Measurements from ENCODE around the gene KANSL1.
A peak's percentile ranks its signal among the peaks of the same experiment; 100 is the strongest.
"Not testable (repeated sequence)": the region's sequence is repeated elsewhere in the genome, so short reads cannot be mapped to it uniquely, and the experiment has no call there.

KANSL1 gene

GRCh38 chr17:46191322-46192188 lies 1.7 kb downstream of the KANSL1 start:
- peak; percentile 59 for DNase-seq

- no peak for DNase-seq
These were observed 2.5 kb downstream of the KANSL1 start for GRCh38 chr17:46190763-46191162.

DNA sequence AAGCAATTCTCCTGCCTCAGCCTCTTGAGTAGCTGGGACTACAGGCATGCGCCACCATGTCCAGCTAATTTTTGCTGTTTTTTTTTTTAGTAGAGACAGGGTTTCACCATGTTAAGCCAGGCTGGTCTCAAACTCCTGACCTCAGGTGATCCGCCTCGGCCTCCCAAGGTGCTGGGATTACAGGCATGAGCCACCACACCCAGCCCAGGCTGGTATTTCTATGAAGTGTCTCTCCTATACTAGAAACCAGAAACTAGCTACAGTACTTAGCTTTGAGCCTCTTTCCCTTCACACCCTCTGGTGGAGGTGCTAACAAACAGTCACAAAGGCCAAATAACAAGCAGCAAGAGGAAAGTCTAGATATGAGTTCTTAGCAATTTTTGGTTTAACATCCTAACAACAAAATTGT lies 6.4 kb downstream of the KANSL1 start:
- not testable (repeated sequence) for DNase-seq

- no peak for DNase-seq
These were observed 8.5 kb downstream of the KANSL1 start for GRCh38 chr17:46184696-46185095.

GRCh38 chr17:46183383-46183782 lies 9.8 kb downstream of the KANSL1 start:
- not testable (repeated sequence) for DNase-seq

GRCh38 chr17:46182961-46183360 lies 10.3 kb downstream of the KANSL1 start:
- no peak for DNase-seq

- DNase-seq: no peak
These were observed 11.3 kb downstream of the KANSL1 start for GRCh38 chr17:46181940-46182339.

DNA sequence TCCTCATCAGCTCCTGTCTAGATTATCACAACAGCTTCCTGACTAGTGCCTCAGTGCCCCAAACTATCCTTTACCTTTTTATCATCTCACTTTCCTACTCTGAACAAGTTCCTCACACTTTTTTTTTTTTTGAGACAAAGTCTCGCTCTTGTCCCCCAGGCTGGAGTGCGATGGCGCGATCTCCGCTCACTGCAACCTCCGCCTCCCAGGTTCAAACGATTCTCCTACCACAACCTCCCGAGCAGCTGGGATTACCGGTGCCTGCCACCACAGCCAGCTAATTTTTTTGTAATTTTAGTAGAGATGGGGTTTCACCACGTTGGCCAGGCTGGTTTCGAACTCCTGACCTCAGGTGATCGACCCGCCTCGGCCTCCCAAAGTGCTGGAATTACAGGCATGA lies 11.9 kb downstream of the KANSL1 start:
- DNase-seq: not testable (repeated sequence)

GRCh38 chr17:46180892-46181274 lies 12.3 kb downstream of the KANSL1 start:
- no peak for DNase-seq

DNA sequence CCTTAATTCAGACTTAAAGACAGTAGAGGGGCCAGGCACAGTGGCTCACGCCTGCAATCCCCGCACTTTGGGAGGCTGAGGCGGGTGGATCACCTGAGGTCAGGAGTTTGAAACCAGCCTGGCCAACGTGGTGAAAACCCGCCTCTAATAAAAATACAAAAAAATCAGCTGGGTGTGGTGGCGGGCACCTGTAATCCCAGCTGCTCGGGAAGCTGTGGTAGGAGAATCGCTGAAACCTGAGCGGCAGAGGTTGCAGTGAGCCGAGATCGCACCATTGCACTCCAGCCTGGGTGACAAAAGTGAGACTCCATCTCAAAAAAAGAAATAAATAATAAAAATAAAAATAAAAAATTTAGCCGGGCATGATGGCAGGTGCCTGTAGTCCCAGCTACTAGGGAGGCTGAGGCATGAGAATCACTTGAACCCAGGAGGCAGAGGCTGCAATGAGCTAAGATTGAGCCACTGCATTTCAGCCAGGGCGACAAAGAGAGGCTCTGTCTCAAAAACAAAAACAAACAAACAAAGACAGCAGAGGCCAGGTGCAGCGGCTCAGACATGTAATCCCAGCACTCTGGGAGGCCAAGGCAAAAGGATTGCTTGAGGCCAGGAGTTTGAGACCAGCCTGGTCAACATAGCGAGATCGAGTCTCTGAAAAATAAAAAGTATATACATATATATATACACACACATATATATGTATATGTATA lies 12.9 kb downstream of the KANSL1 start:
- DNase-seq: not testable (repeated sequence)

DNA sequence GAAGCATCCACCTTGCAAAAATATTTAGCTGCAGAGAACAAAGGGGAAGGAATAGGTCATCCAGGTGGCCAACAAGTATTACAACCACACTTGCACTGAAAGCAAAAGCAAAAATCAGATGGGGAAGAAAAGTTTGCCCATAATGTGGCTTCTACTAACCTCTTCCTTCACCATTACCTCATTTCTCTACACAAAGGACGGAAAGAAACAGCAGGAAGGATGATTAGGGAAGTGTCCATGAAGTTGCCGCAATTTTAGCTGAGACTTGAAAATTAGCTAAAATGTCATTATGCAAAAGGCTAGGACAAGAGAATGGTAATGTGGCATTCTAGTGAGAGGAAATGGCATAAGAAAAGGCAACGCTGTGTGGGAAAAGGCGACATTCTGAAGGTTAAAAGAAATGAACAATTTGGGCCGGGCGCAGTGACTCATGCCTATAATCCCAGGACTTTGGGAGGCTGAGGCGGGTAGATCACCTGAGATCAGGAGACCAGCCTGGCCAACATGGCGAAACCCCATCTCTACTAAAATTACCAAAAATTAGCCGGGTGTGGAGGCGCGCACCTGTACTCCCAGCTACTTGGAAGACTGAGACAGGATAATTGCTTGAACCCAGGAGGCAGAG lies 13.7 kb downstream of the KANSL1 start:
- no peak for DNase-seq

DNA sequence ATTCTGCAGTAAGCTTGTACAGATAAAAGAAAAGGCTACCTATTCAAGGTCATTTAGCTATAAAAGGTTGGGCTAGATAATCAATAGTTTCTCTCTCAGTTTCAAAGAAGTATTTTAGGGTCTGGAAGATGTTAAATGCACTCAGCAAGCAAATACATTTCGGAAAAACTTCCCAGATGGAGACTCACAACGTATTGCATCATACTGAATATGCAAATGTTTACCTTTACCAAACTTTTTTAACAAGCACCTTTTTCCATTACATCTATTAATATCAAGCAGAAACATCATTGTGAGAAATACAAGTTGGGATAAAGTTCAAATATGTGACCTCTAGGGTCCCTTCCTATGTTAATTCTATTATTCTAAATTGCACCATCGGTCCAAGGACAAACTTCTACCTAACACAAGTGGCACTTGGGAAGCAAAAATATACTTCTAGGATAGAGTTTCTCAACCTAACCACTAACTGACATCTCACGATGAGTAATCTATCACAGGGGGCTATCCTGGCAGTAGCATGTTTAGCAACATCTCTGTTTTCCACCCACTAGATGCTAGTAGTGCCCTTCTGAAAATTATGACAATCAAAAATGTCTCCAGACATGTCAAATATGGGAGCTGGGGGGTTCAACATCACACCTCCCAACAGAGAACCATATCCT lies 14.5 kb downstream of the KANSL1 start:
- DNase-seq: no peak

- no peak for DNase-seq
These were observed 16.3 kb downstream of the KANSL1 start for GRCh38 chr17:46176975-46177374.

- DNase-seq: no peak
These were observed 17.3 kb downstream of the KANSL1 start for GRCh38 chr17:46175891-46176290.

- no peak for DNase-seq
These were observed 20.1 kb downstream of the KANSL1 start for GRCh38 chr17:46173153-46173552.

- no peak for DNase-seq
These were observed 21.3 kb downstream of the KANSL1 start for GRCh38 chr17:46171939-46172338.

DNA sequence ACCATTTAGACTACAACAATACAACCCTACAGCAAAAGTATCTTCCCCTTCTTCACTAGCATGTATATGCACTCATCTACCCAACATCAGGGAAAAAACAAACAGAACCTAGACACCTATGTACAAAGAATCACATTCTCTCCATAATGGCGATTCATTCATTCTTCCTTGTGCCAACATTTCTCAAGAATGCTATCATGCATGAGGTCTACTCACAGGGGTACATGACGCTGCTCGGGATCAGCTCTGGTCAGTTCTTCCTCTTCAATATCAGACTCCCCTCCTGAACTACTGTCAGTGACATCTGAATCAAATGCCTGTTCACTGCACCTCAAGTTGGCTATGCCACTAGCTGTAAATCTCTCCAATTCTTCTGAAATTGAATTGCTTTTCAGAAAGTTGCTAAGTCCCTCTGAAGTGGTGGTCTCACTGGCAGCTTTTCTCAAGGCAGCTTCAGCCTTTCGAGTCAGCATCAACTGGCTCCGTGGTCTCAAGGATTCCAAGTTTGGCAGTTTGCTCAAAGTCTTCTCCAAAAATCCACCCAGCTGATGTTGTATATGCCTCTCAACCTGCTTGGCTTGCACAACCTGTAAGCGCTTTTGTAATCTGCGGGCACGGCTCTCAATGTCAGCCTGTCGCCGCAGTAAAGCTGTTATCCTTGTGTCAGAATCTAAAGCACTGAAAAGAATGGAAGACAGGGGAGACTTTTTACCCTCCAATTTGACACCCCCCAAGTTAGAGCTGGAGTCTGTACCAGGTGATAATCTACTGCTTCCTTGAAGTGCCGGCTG lies 22.4 kb downstream of the KANSL1 start:
- no peak for DNase-seq

- no peak for DNase-seq
These were observed 23.2 kb downstream of the KANSL1 start for GRCh38 chr17:46169913-46170638.

GRCh38 chr17:46167826-46168569 lies 25.2 kb downstream of the KANSL1 start:
- DNase-seq: no peak

DNA sequence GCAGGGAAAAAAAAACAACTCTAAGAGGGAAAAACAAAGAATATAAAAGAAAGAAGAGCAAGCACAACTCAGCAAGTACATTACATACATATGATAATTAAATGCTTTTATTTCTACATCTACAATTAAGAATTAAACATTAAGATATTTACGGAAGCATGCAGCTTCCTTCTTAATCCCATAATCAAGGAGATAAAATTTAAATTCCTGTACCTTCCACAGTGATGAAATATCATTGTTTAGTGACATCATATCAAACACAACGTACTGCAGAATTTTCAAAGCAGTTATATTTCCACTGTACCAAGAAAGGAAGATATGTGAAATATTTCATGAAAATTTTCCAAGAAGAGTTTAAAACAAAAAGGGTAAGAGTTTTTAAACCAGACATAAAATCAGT lies 26.0 kb downstream of the KANSL1 start:
- DNase-seq: no peak

GRCh38 chr17:46166692-46167249 lies 26.5 kb downstream of the KANSL1 start:
- peak; percentile 47 for DNase-seq
